Vagina (tissue), 2 donors: Measurements from ENCODE around the gene PIAS1. TPM values are rescaled to one million over a fixed set of nuclear protein-coding genes. Genes with fewer than 3 reads are reported as not detected.

Experiments used
- DNase-seq, 2 donors: peaks; one replicate each; pipeline ENCODE4 v3.0.0-alpha.2; 2017; ENCODE audit errors: extremely low spot score in 2 of 2
- H3K27ac ChIP-seq: fragments of 200-600 bp; sonication (generic); one replicate; pipeline ENCODE4 v1.5.1; 2019
- H3K27me3 ChIP-seq: fragments of 200-600 bp; sonication (generic); one replicate; pipeline ENCODE4 v1.5.1; 2019
- H3K36me3 ChIP-seq, 2 donors: fragments of 200-600 bp; sonication (generic); one replicate each; pipeline ENCODE4 v1.5.1; 2017 to 2019
- H3K4me1 ChIP-seq: fragments of 200-600 bp; sonication (generic); one replicate; pipeline ENCODE4 v1.5.1; 2019
- H3K4me3 ChIP-seq, 2 donors: fragments of 200-600 bp; sonication (generic); 1 replicate in 1 of 2; 2 replicates in 1 of 2; pipeline ENCODE4 v1.5.1; 2016 to 2019
- H3K9me3 ChIP-seq: fragments of 200-600 bp; sonication (generic); one replicate; pipeline ENCODE4 v1.5.1; 2019
- CTCF ChIP-seq, 3 experiments: fragments of 450-650 bp in 2 of 3; fragments of 200-600 bp in 1 of 3; sonication (generic) in 1 of 3; IDR thresholded peaks; one replicate each; pipeline ENCODE4 v1.5.1; 2017 to 2019; ENCODE audit warnings: antibody characterized with exemption in 3 of 3, mild to moderate bottlenecking in 2 of 3, moderate library complexity in 2 of 3
- POLR2A ChIP-seq, 2 donors: fragments of 450-650 bp; IDR thresholded peaks; one replicate each; pipeline ENCODE4 v1.6.1; 2017; ENCODE audit warnings: antibody characterized with exemption in 2 of 2, mild to moderate bottlenecking in 2 of 2, moderate library complexity in 2 of 2
- POLR2AphosphoS5 ChIP-seq, 2 donors: sonication (generic); formaldehyde crosslinking; IDR thresholded peaks; one replicate each; pipeline ENCODE4 v1.9.0; 2017; ENCODE audit warnings: antibody characterized with exemption in 2 of 2, mild to moderate bottlenecking in 2 of 2, low read depth in 1 of 2; ENCODE audit not compliant: insufficient read depth in 1 of 2
- intact Hi-C: fragments of 100-400 bp; cut with DNase I; formaldehyde crosslinking; loops from one replicate; pipeline ENCODE4 v1.15.1; 2023
- total RNA-seq: library from RNA; depleted of rRNA; stranded (reverse); fragments of >200 nt; gene quantifications from one replicate; pipeline ENCODE4 v1.2.3, GENCODE V29; 2016

The PIAS1 gene
- total RNA-seq, 1 donor from 2014 or later, result 88.1 TPM

DNA sequence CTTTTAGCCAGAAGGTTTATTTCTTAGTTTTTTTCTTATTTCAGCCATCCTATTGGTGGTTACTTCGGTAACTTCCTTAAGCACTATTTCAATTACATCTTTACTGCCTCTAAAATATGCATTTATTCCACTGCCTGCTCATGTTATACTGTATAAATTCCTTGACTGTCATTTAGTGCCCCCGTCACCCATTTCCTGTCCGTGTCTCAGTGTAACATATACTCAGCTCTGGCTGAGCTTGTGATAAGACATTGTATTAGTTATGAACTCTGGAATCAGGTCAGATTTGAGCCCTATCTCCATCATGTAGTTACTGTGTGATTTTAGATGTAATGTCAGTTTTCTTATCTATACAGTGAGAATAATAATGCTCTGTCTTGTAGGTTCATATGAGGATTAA is 24.2 kb downstream of the PIAS1 start:
- Histone ChIP-seq H3K4me1 (peaks cover 85% of the 10 kb centered on the region), H3K27ac (no peak overlapping the region), H3K27me3 (no peaks in the 10 kb centered on the region), H3K36me3 (no peaks in the 10 kb centered on the region), H3K4me3 (no peak overlapping the region), H3K9me3 (no peaks in the 10 kb centered on the region)
- TF ChIP-seq POLR2A (IDR thresholded peaks at IDR 0.05), result no peak
- no peak for TF ChIP-seq CTCF (IDR thresholded peaks at IDR 0.05)
- TF ChIP-seq POLR2AphosphoS5 (IDR thresholded peaks at IDR 0.05; ENCODE audit: insufficient read depth in 1 of 2, low read depth in 1 of 2), result no peak
- intact Hi-C loops, result no loop called here
- no peak for DNase-seq

GRCh38 chr15:68080334-68080733 is 26.2 kb downstream of the PIAS1 start:
- H3K9me3 ChIP-seq, result no peaks in the 10 kb centered on the region
- H3K4me3 ChIP-seq, result no peak overlapping the region
- DNase-seq, result no peak
- no peaks in the 10 kb centered on the region for H3K27me3 ChIP-seq
- H3K27ac ChIP-seq, result no peak overlapping the region
- H3K36me3 ChIP-seq, result no peaks in the 10 kb centered on the region
- H3K4me1 ChIP-seq, result peaks cover 93% of the 10 kb centered on the region
- TF ChIP-seq CTCF (IDR thresholded peaks at IDR 0.05), result no peak
- intact Hi-C loops, result no loop called here

GRCh38 chr15:68080783-68081182 is 26.7 kb downstream of the PIAS1 start:
- Histone ChIP-seq H3K36me3 (no peaks in the 10 kb centered on the region), H3K27ac (no peak overlapping the region), H3K4me3 (no peak overlapping the region), H3K27me3 (no peaks in the 10 kb centered on the region), H3K4me1 (peaks cover 95% of the 10 kb centered on the region), H3K9me3 (no peaks in the 10 kb centered on the region)
- intact Hi-C loops, result no loop called here
- no peak for DNase-seq
- no peak for TF ChIP-seq POLR2AphosphoS5 (IDR thresholded peaks at IDR 0.05; ENCODE audit: insufficient read depth in 1 of 2, low read depth in 1 of 2)
- TF ChIP-seq POLR2A (IDR thresholded peaks at IDR 0.05), result no peak
- TF ChIP-seq CTCF (IDR thresholded peaks at IDR 0.05), result no peak

DNA sequence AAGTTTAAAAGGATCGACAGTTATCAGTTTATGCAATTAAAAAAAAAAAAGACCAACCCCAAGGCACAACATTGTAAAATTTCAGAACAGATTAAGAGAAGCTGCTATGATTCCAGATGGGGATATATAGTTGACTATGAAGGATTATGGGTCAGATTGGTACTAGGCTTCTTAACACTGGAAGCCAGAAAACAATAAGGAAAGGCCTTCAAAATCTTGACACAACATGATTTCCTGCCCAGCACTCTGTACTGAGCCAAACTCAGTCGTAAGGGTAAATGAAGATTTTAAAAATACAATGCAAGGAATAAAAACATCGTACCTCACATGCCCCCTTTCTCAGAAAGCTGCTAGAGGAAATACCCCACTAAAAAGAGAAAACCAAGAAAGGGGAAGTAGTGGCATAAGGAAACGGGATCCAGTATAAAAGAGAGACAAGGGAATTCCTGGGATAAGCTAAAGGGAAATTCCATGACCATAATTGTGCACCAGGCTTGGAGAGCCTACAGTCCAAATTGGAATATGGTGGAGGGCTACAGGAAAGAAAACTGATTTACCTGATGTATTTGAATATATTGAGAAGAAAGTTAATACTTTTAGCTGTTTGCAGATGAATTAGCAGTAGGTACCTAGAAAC is 27.9 kb downstream of the PIAS1 start:
- Histone ChIP-seq H3K27me3 (no peaks in the 10 kb centered on the region), H3K4me1 (peaks cover 88% of the 10 kb centered on the region), H3K4me3 (no peak overlapping the region), H3K27ac (no peak overlapping the region), H3K9me3 (no peaks in the 10 kb centered on the region), H3K36me3 (no peaks in the 10 kb centered on the region)
- no peak for DNase-seq
- TF ChIP-seq CTCF (IDR thresholded peaks at IDR 0.05) (no peak), POLR2AphosphoS5 (IDR thresholded peaks at IDR 0.05; ENCODE audit: insufficient read depth in 1 of 2, low read depth in 1 of 2) (no peak), POLR2A (IDR thresholded peaks at IDR 0.05) (no peak)
- intact Hi-C loops, result no loop called here

- no peaks in the 10 kb centered on the region for H3K27me3 ChIP-seq
- TF ChIP-seq POLR2A (IDR thresholded peaks at IDR 0.05) (no peak), POLR2AphosphoS5 (IDR thresholded peaks at IDR 0.05; ENCODE audit: insufficient read depth in 1 of 2, low read depth in 1 of 2) (no peak), CTCF (IDR thresholded peaks at IDR 0.05) (no peak)
- peaks cover 81% of the 10 kb centered on the region for H3K4me1 ChIP-seq
- DNase-seq, result no peak
- H3K4me3 ChIP-seq, result no peak overlapping the region
- intact Hi-C loops, result no loop called here
- no peak overlapping the region for H3K27ac ChIP-seq
- H3K36me3 ChIP-seq, result no peaks in the 10 kb centered on the region
- H3K9me3 ChIP-seq, result no peaks in the 10 kb centered on the region
These were observed 28.6 kb downstream of the PIAS1 start for GRCh38 chr15:68082735-68083134.
